ENCODE data around the gene INSM2.

GRCh38 chr14:35557221-35557747, 23.3 kb downstream of the INSM2 start:
- TF ChIP-seq CTCF (conservative IDR thresholded peaks at IDR 0.05 in 1 of 2, IDR thresholded peaks at IDR 0.05 in 1 of 2; ENCODE audit: low read depth in 1 of 2, low read length in 2 of 2) (no peak), EZH2 (IDR thresholded peaks at IDR 0.05; ENCODE audit: low read length, missing control alignments) (no peak)
